Pancreas (tissue), 10 donors: ENCODE measurements around the gene PPP6R3. TPM values are rescaled to one million over a fixed set of nuclear protein-coding genes. Genes with fewer than 3 reads are reported as not detected.
A peak's percentile ranks its signal among the peaks of the same experiment; 100 is the strongest.
"Not testable (repeated sequence)": the region's sequence is repeated elsewhere in the genome, so short reads cannot be mapped to it uniquely, and the experiment has no call there.

Experiments
- ATAC-seq, 4 donors: fragments of 200-7000 bp; cut with Tn5 transposase; one replicate each; pipeline versions ENCODE4 v1.8.0 to v1.9.1; 2020; ENCODE audit warnings: mild to moderate bottlenecking in 4 of 4, moderate library complexity in 4 of 4
- DNase-seq, 6 donors: peaks; one replicate each; pipeline ENCODE4 v3.0.0-alpha.2; 2020
- FAIRE-seq: peaks from 2 replicates; lab custom pipeline; 2012; peaks lifted over from hg19 to GRCh38; lab: Jason Lieb, UNC
- H3K27ac ChIP-seq, 4 donors: fragments of 200-600 bp; sonication (generic); 1 replicate in 3 of 4; 2 replicates in 1 of 4; pipeline versions ENCODE4 v1.5.0 to v1.8.0; 2020
- H3K27me3 ChIP-seq, 4 donors: fragments of 200-600 bp; one replicate each; pipeline ENCODE4 v1.8.0; 2021
- H3K36me3 ChIP-seq, 3 donors: fragments of 200-600 bp; sonication (generic) in 1 of 3; one replicate each; pipeline versions ENCODE4 v1.5.0 to v1.8.0; 2020 to 2021
- H3K4me1 ChIP-seq, 3 donors: fragments of 200-600 bp; one replicate each; pipeline ENCODE4 v1.8.0; 2021
- H3K4me3 ChIP-seq, 4 donors: fragments of 200-600 bp; sonication (generic) in 2 of 4; one replicate each; pipeline versions ENCODE4 v1.5.0 to v1.8.0; 2020 to 2021
- H3K9me3 ChIP-seq, 4 donors: fragments of 200-600 bp; one replicate each; pipeline ENCODE4 v1.8.0; 2021
- CTCF ChIP-seq, 4 donors: fragments of 200-600 bp; sonication (generic) in 3 of 4; IDR thresholded peaks; one replicate each; pipeline versions ENCODE4 v1.5.0 to v1.8.0; 2021; ENCODE audit warnings: antibody characterized with exemption in 4 of 4
- WGBS, 2 donors: extraction: QIAGEN DNeasy Blood & Tissue Kit; methylation state at CpG; one replicate each; pipeline ENCODE4 v1.1.7; 2013; 5-methylcytosine and 5-hydroxymethylcytosine counted together
- intact Hi-C, 3 donors: fragments of 100-400 bp; cut with DNase I; formaldehyde crosslinking; loops; one replicate each; pipeline versions ENCODE4 v1.11.1 to v1.14.2; 2022
- polyA plus RNA-seq, 2 donors: library from polyadenylated mRNA; stranded (reverse); fragments of 200-250 nt; gene quantifications; one replicate each; pipeline ENCODE4 v1.2.3, GENCODE V29; 2013
- total RNA-seq, 6 donors: library from RNA; stranded (reverse); fragmentation: NEBNext Ultra II Directional in 4 of 6; extraction: Animal tissue kit (Norgen Biotek cat#: 25700) in 4 of 6; gene quantifications; one replicate each; pipeline versions ENCODE4 v1.2.1 to v1.2.4, GENCODE V29; 2021 to 2023
- donor health status: healthy with polysubstance abuse.
- donor health status: DM: no; HTN: no; CAD: no; lungs with moderate emphysema.
- donor health status: DM: no; HTN: no; CAD: no.
- donor health status: control.
- donor health status: control.
- donor health status: Bipolar disorder and iron deficiency.
- donor health status: DM: yes; HTN: yes; CAD: no.
- donor health status: DM: no; HTN: no; CAD: no.
- donor health status: DM: no; HTN: no; CAD: no.
- donor health status: DM: yes; HTN: yes; CAD: no.

The PPP6R3 gene
- total and polyA plus RNA-seq, 8 donors, result 19.5 to 56.0 (median 33.5) TPM

GRCh38 chr11:68457216-68457897 is 3.2 kb upstream of the PPP6R3 start:
- Histone ChIP-seq H3K27me3 (no peaks in the 10 kb centered on the region), H3K36me3 (no peaks in the 10 kb centered on the region), H3K4me3 (no peak overlapping the region), H3K27ac (no peak overlapping the region), H3K4me1 (peaks cover 0 to 6% (median 3%) of the 10 kb centered on the region in 3 donors), H3K9me3 (no peaks in the 10 kb centered on the region)
- peak in 1 of 6 donors; percentile 44 for DNase-seq
- FAIRE-seq, result no peak
- no peak for ATAC-seq
- TF ChIP-seq CTCF (IDR thresholded peaks at IDR 0.05), result no peak
- 78 to 81% methylated on average over 8 of the region's 8 CpGs for WGBS, 2 donors
- intact Hi-C loops, result no loop called here

- Histone ChIP-seq H3K9me3 (no peaks in the 10 kb centered on the region), H3K27ac (no peak overlapping the region), H3K27me3 (no peaks in the 10 kb centered on the region), H3K4me3 (no peak overlapping the region), H3K4me1 (peaks cover 2 to 11% (median 3%) of the 10 kb centered on the region in 3 donors), H3K36me3 (no peaks in the 10 kb centered on the region)
- DNase-seq (peak in 1 of 6 donors; percentile 49), FAIRE-seq (no peak), ATAC-seq (no peak)
- intact Hi-C loops, result no loop called here
- WGBS, 2 donors, result 78 to 80% methylated on average over 7 of the region's 7 CpGs
- TF ChIP-seq CTCF (IDR thresholded peaks at IDR 0.05), result no peak
Observed at GRCh38 chr11:68457898-68458249, 2.7 kb upstream of the PPP6R3 start.

GRCh38 chr11:68458340-68458739 is 2.2 kb upstream of the PPP6R3 start:
- H3K4me1 ChIP-seq, result peaks cover 3 to 13% (median 6%) of the 10 kb centered on the region in 3 donors
- H3K4me3 ChIP-seq, DNase-seq, FAIRE-seq, intact Hi-C loops, H3K36me3 ChIP-seq, ATAC-seq, H3K9me3 ChIP-seq, H3K27ac ChIP-seq, H3K27me3 ChIP-seq: not testable (repeated sequence)
- 53% methylated on average over 6 of the region's 6 CpGs for WGBS, 2 donors

GRCh38 chr11:68459886-68460740 is 439 bp upstream of the PPP6R3 start:
- intact Hi-C loops, result no loop called here
- TF ChIP-seq CTCF (IDR thresholded peaks at IDR 0.05), result no peak
- peak; percentile 91 to 96 (median 91) for ATAC-seq

GRCh38 chr11:68461575-68461917 is 994 bp downstream of the PPP6R3 start:
- no peaks in the 10 kb centered on the region for H3K36me3 ChIP-seq
- ATAC-seq, result no peak
- FAIRE-seq, result no peak
- WGBS, 2 donors, result 1% methylated on average over 12 of the region's 12 CpGs
- peak in 1 of 6 donors; percentile 14 for DNase-seq
- H3K27ac ChIP-seq, result no peak overlapping the region
- intact Hi-C loops, result no loop called here
- H3K9me3 ChIP-seq, result no peaks in the 10 kb centered on the region
- H3K4me3 ChIP-seq, result peak overlapping the region; percentile 74 to 95 (median 88)
- H3K4me1 ChIP-seq, result peaks cover 6 to 29% (median 16%) of the 10 kb centered on the region in 3 donors
- TF ChIP-seq CTCF (IDR thresholded peaks at IDR 0.05), result no peak
- H3K27me3 ChIP-seq, result no peaks in the 10 kb centered on the region

More at GRCh38 chr11:68459886-68460740, 439 bp upstream of the PPP6R3 start:
- Histone ChIP-seq H3K4me3 (peak overlapping the region; percentile 74 to 95 (median 88)), H3K4me1 (peaks cover 3 to 23% (median 6%) of the 10 kb centered on the region in 3 donors), H3K27ac (peak overlapping the region; percentile 73 to 97 (median 90)), H3K9me3 (no peaks in the 10 kb centered on the region), H3K27me3 (no peaks in the 10 kb centered on the region), H3K36me3 (no peaks in the 10 kb centered on the region)
- peak; percentile 95 to 99 (median 98) for DNase-seq
- 2 to 3% methylated on average over 50 to 56 of the region's 56 CpGs for WGBS, 2 donors
- FAIRE-seq, result no peak
